Activated gamma-delta T cell treated with Interleukin-2 at 50 U/mL for 16 hours (primary cell): Measurements from ENCODE around the gene ACBD5.

Experiments used
- DNase-seq: peaks from one replicate; pipeline ENCODE4 v3.0.0-alpha.2; 2020

ACBD5 gene

DNA sequence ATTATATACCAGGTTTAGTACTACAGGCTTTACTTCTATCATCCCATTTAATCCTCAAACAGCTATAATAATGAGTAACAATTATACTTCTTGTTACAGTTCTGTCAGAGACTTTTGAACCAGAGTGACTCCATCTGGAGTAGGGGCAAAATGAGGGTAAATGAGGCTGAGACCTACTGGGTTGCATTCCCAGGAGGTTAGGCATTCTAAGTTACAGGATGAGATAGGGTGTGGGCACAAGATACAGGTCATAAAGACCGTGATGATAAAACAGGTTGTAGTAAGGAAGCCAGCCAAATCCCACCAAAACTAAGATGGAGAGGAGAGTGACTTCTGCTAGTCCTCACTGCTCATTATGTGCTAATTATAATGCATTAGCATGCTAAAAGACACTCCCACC, 90.3 kb downstream of the ACBD5 start:
- no peak for DNase-seq

DNA sequence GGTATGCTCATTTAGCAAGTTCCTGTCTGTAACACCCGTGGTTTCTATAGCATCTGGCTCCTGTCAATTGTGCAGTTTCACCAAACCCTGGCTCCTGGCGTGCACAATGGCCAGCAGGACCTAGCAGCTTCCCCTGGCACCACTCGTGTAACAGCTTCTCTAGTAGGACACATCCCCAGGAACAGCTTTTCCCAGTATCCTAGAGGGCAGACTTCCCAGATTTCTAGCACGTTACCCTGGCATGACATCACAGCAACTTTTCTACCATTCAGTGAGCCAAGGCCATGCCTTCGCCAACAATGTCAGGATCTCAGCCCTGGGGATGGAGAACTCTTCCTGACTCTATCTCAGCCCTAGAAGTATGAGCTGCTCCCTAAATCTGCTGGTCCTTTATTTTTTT, 92.9 kb downstream of the ACBD5 start:
- DNase-seq = no peak

DNA sequence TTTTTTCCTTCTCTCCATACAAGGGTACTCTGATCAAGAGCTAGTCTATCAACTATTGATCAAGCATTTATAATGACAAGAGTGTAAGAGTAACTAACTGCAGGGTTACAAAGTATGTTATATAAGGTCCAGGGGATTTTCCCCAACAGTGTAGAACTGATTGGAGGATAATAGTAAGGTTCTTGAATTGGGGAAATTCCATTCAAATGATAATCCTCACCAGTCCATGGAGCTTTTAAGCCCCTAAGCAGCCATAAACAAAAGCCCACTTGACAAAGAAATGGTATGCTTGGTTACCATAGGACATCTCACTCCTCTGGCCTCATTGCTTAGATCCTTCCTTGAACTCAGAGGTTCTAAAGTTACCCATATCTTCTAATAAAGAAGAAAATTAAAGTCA, 94.7 kb downstream of the ACBD5 start:
- DNase-seq = no peak
